GM12878 (cell line): ENCODE measurements around the gene MT1E. TPM values are rescaled to one million over a fixed set of nuclear protein-coding genes. Genes with fewer than 3 reads are reported as not detected.
A peak's percentile ranks its signal among the peaks of the same experiment; 100 is the strongest.

Source experiments
- ATAC-seq: fragments of 200-7000 bp; cut with Tn5 transposase; 3 replicates; pipeline ENCODE4 v1.9.1; 2020; ENCODE audit warnings: mild to moderate bottlenecking, moderate library complexity
- BruUV-seq: library from RNA; stranded (reverse); fragments of 400-500 nt; replicated peaks from 2 replicates; lab custom pipeline; 2021; lab: Mats Ljungman, UMichigan
- CTCF ChIA-PET: fragments of 300-600 bp; sonication (Branson Sonifier 250); formaldehyde crosslinking; extraction: SDS; loops from one replicate; lab custom pipeline; 2021; ENCODE audit warnings: inconsistent platforms; lab: Yijun Ruan, JAX
- POLR2A ChIA-PET: fragments of 350-600 bp; formaldehyde crosslinking; extraction: SDS; loops from one replicate; lab custom pipeline; 2021; ENCODE audit warnings: inconsistent platforms; lab: Charles Lee
- RAD21 ChIA-PET: fragments of 300-600 bp; sonication (Branson Sonifier 250); formaldehyde crosslinking; loops from one replicate; lab custom pipeline; 2023; ENCODE audit warnings: antibody characterized with exemption; ENCODE audit not compliant: unreplicated experiment; lab: Charles Lee
- SMC1A ChIA-PET: fragments of 300-600 bp; sonication (Branson Sonifier 250); formaldehyde crosslinking; loops from one replicate; lab custom pipeline; 2023; ENCODE audit not compliant: unreplicated experiment, uncharacterized antibody; lab: Charles Lee
- DNase-seq: peaks from one replicate; pipeline ENCODE4 v3.0.0-alpha.2; 2011; ENCODE audit warnings: low read depth, low spot score
- FAIRE-seq: peaks from 3 replicates; lab custom pipeline; 2011; peaks lifted over from hg19 to GRCh38; lab: Jason Lieb, UNC
- H2AFZ ChIP-seq: 2 replicates; pipeline ENCODE4 v1.6.0; 2011; ENCODE audit warnings: low read depth, low read length, control low read depth; ENCODE audit not compliant: control insufficient read depth
- H3K27ac ChIP-seq: 2 replicates; pipeline ENCODE4 v1.5.1; 2011; ENCODE audit warnings: control low read depth; ENCODE audit not compliant: control insufficient read depth, insufficient read depth
- H3K27me3 ChIP-seq, 2 experiments: replicated peaks in 1 of 2; 2 replicates each; pipeline versions ENCODE4 v1.6.0 to v1.6.1; 2011; ENCODE audit warnings: low read length in 1 of 2; ENCODE audit not compliant: control insufficient read depth in 2 of 2, insufficient read depth in 2 of 2
- H3K36me3 ChIP-seq, 2 experiments: 2 replicates each; pipeline ENCODE4 v1.5.1; 2011; ENCODE audit warnings: low read length in 1 of 2; ENCODE audit not compliant: control insufficient read depth in 2 of 2, insufficient read depth in 2 of 2
- H3K4me1 ChIP-seq: 2 replicates; pipeline ENCODE4 v1.6.1; 2011; ENCODE audit warnings: mild to moderate bottlenecking, low read length, moderate library complexity, mixed read lengths; ENCODE audit not compliant: control insufficient read depth, insufficient read depth
- H3K4me2 ChIP-seq: 2 replicates; pipeline ENCODE4 v1.6.0; 2011; ENCODE audit warnings: control low read depth; ENCODE audit not compliant: control insufficient read depth, insufficient read depth
- H3K4me3 ChIP-seq: fragments of 200-600 bp; sonication (generic); 2 replicates; pipeline ENCODE4 v1.5.1; 2016
- H3K79me2 ChIP-seq: 2 replicates; pipeline ENCODE4 v1.6.0; 2011; ENCODE audit warnings: low read length; ENCODE audit not compliant: control insufficient read depth, insufficient read depth
- H3K9ac ChIP-seq: 2 replicates; pipeline ENCODE4 v1.8.0; 2011; ENCODE audit warnings: low read length, control low read depth, mixed read lengths; ENCODE audit not compliant: control insufficient read depth, insufficient read depth
- H3K9me3 ChIP-seq: replicated peaks from 3 replicates; pipeline ENCODE4 v1.5.1; 2011; ENCODE audit warnings: mild to moderate bottlenecking, low read length; ENCODE audit not compliant: control insufficient read depth, insufficient read depth
- H4K20me1 ChIP-seq: 2 replicates; pipeline ENCODE4 v1.6.0; 2011; ENCODE audit not compliant: control insufficient read depth, insufficient read depth
- CBX5 ChIP-seq: sonication (generic); IDR thresholded peaks from 2 replicates; pipeline ENCODE4 v1.6.1; 2016; ENCODE audit warnings: low read depth, moderate library complexity, mild to moderate bottlenecking, inconsistent platforms
- CHD2 ChIP-seq: IDR thresholded peaks from 2 replicates; pipeline ENCODE4 v1.6.1; 2011; ENCODE audit warnings: low read depth, low read length, improper control_type of control experiment, borderline replicate concordance
- EP300 ChIP-seq, 2 experiments: fragments of 150-350 bp in 1 of 2; IDR thresholded peaks; 2 replicates each; pipeline ENCODE4 v1.6.1; 2011 to 2012; ENCODE audit warnings: low read depth in 2 of 2, low read length in 2 of 2, borderline replicate concordance in 1 of 2, improper control_type of control experiment in 1 of 2, inconsistent platforms in 1 of 2; ENCODE audit not compliant: control insufficient read depth in 1 of 2
- FOXK2 ChIP-seq: fragments of 450-650 bp; IDR thresholded peaks from 2 replicates; pipeline ENCODE4 v1.6.1; 2017; ENCODE audit warnings: mild to moderate bottlenecking, moderate library complexity
- HSF1 ChIP-seq: fragments of 150-350 bp; IDR thresholded peaks from 2 replicates; pipeline ENCODE4 v1.6.1; 2014; ENCODE audit warnings: mild to moderate bottlenecking, low read depth, low read length
- MYB ChIP-seq: fragments of 150-350 bp; IDR thresholded peaks from 2 replicates; pipeline ENCODE4 v1.6.1; 2014; ENCODE audit warnings: mild to moderate bottlenecking, low read depth, low read length, borderline replicate concordance
- POLR2AphosphoS5 ChIP-seq: IDR thresholded peaks from 2 replicates; pipeline ENCODE4 v1.6.1; 2011; ENCODE audit warnings: mild to moderate bottlenecking, low read length, inconsistent platforms
- POU2F2 ChIP-seq: IDR thresholded peaks from 3 replicates; pipeline ENCODE4 v1.6.1; 2011; ENCODE audit warnings: low read depth, mild to moderate bottlenecking, low read length, borderline replicate concordance
- RBBP5 ChIP-seq: fragments of 200-600 bp; sonication (generic); conservative IDR thresholded peaks from 2 replicates; pipeline ENCODE4 v1.6.1; 2016
- RELA ChIP-seq: fragments of 450-650 bp; IDR thresholded peaks from 2 replicates; pipeline ENCODE4 v1.8.0; 2014; ENCODE audit warnings: borderline replicate concordance; ENCODE audit not compliant: partially characterized antibody
- REST ChIP-seq: IDR thresholded peaks from 2 replicates; pipeline ENCODE4 v1.6.1; 2012; ENCODE audit warnings: mild to moderate bottlenecking, low read depth, low read length
- STAT1 ChIP-seq: fragments of 450-650 bp; conservative IDR thresholded peaks from 2 replicates; pipeline ENCODE4 v1.6.1; 2014; ENCODE audit warnings: antibody characterized with exemption, mild to moderate bottlenecking
- TBL1XR1 ChIP-seq: IDR thresholded peaks from 2 replicates; pipeline ENCODE4 v1.6.1; 2012; ENCODE audit warnings: low read depth, low read length, improper control_type of control experiment
- ZBTB33 ChIP-seq: fragments of 450-650 bp; IDR thresholded peaks from 2 replicates; pipeline ENCODE4 v1.6.1; 2017; ENCODE audit warnings: mild to moderate bottlenecking
- ZNF622 ChIP-seq: fragments of 450-650 bp; IDR thresholded peaks from 2 replicates; pipeline ENCODE4 v1.6.1; 2017; ENCODE audit warnings: mild to moderate bottlenecking, inconsistent platforms
- WGBS: methylation state at CpG from one replicate; pipeline ENCODE4 v1.1.6; 2016; ENCODE audit warnings: low lambda C conversion rate; ENCODE audit not compliant: insufficient replicate concordance, insufficient coverage; ENCODE audit errors: missing lambda C conversion rate; 5-methylcytosine and 5-hydroxymethylcytosine counted together
- in situ Hi-C: fragments of 300-500 bp; cut with MboI; formaldehyde crosslinking; loops from 9 replicates; pipeline ENCODE4 v1.14.3; 2018; ENCODE audit warnings: mixed read lengths
- intact Hi-C: fragments of 100-400 bp; cut with micrococcal nuclease; formaldehyde crosslinking; loops from one replicate; pipeline ENCODE4 v1.14.2; 2022; ENCODE audit not compliant: unreplicated experiment
- polyA plus RNA-seq, 11 experiments: library from polyadenylated mRNA; depleted of rRNA in 4 of 11; unstranded in 6 of 11; stranded (reverse) in 5 of 11; fragments of >200 nt; fragmentation: Nextera tagmentation in 4 of 11; fragmentation: Illumina TruSeq in 1 of 11; extraction: Ambion mirVana in 4 of 11; extraction: Trizol in 1 of 11; gene quantifications; 1 replicate in 1 of 11; 2 replicates in 10 of 11; pipeline versions ENCODE4 v1.2.1 to v1.2.3, GENCODE V29; 2011 to 2016; ENCODE audit warnings: inconsistent platforms in 2 of 11, missing spikeins in 2 of 11, low read depth in 1 of 11
- total RNA-seq, 4 experiments: library from RNA; depleted of rRNA in 3 of 4; stranded (reverse); fragments of >200 nt in 3 of 4; fragmentation: Illumina TruSeq in 1 of 4; extraction: Trizol in 1 of 4; gene quantifications; 2 replicates each; pipeline versions ENCODE4 v1.2.1 to v1.2.3, GENCODE V29; 2013 to 2021

The MT1E gene
- total and polyA plus RNA-seq, 10 of the 15 experiments (the other 5 are each of a cell fraction or from before 2014, with no cell fraction given): 5.8 to 22.3 (median 16.5) TPM

GRCh38 chr16:56615353-56615752, 10.2 kb upstream of the MT1E start (continued):
- TF ChIP-seq REST: no peak
- TF ChIP-seq RELA: no peak

GRCh38 chr16:56616608-56617211, 8.9 kb upstream of the MT1E start:
- H3K36me3 ChIP-seq: no peaks in the 10 kb centered on the region
- no peak overlapping the region for H3K4me3 ChIP-seq
- ChIA-PET POLR2A (interaction anchor here (0.6 kb wide), 1 partner anchor 309 kb away, joined by 3 read pairs; no protein-coding TSS in a partner anchor), CTCF (no interaction called here), RAD21 (no interaction called here), SMC1A (no interaction called here)
- no peaks in the 10 kb centered on the region for H3K9me3 ChIP-seq
- peaks cover 0 to 5% of the 10 kb centered on the region in 2 experiments; a peak in 2 of 4 replicates for H3K27me3 ChIP-seq
- no TSS peak for BruUV-seq
- in situ Hi-C loops (no loop called here), intact Hi-C loops (no loop called here)
- 0 out of 2 replicates have a peak overlapping the region, but pooled peaks have one; percentile 35 for H3K4me2 ChIP-seq
- no peak overlapping the region for H3K27ac ChIP-seq
- no peaks in the 10 kb centered on the region for H3K79me2 ChIP-seq
- ATAC-seq: no peak
- H2AFZ ChIP-seq: no peak overlapping the region
- peaks cover 4% of the 10 kb centered on the region; the same call in 1 of the 2 replicates for H3K4me1 ChIP-seq
- 71% methylated on average over 23 of the region's 23 CpGs for WGBS
- H3K9ac ChIP-seq: no peak overlapping the region
- FAIRE-seq: no peak
- no peak for DNase-seq
- H4K20me1 ChIP-seq: no peaks in the 10 kb centered on the region
- TF ChIP-seq ZNF622: no peak
- no peak for TF ChIP-seq POU2F2
- no peak for TF ChIP-seq MYB
- TF ChIP-seq RBBP5: no peak
- TF ChIP-seq CHD2: no peak
- TF ChIP-seq TBL1XR1: no peak
- TF ChIP-seq CBX5: no peak
- TF ChIP-seq ZBTB33: no peak
- no peak for TF ChIP-seq HSF1
- TF ChIP-seq EP300 (IDR thresholded peaks at IDR 0.05; ENCODE audit: borderline replicate concordance in 1 of 2, control insufficient read depth in 1 of 2, low read depth in 2 of 2, low read length in 2 of 2): no peak
- no peak for TF ChIP-seq STAT1
- TF ChIP-seq FOXK2: no peak
- TF ChIP-seq POLR2AphosphoS5: no peak
